A673 (cell line): ENCODE results near the gene MAP3K7CL. TPM values are rescaled to one million over a fixed set of nuclear protein-coding genes. Genes with fewer than 3 reads are reported as not detected.

Experiments
- BruUV-seq: library from RNA; stranded (reverse); fragments of 400-500 nt; replicated peaks from 2 replicates; lab custom pipeline; 2021; lab: Mats Ljungman, UMichigan
- CTCF ChIA-PET: fragments of 300-600 bp; sonication (Branson Sonifier 250); formaldehyde crosslinking; loops from one replicate; lab custom pipeline; 2022; ENCODE audit warnings: antibody characterized with exemption; lab: Charles Lee
- POLR2A ChIA-PET: fragments of 300-600 bp; sonication (Branson Sonifier 250); formaldehyde crosslinking; loops from one replicate; lab custom pipeline; 2022; ENCODE audit warnings: antibody characterized with exemption; ENCODE audit not compliant: low non-redundant PET; lab: Charles Lee
- DNase-seq: peaks from one replicate; pipeline ENCODE4 v3.0.0-alpha.2; 2015; ENCODE audit warnings: low spot score
- H3K27ac ChIP-seq: fragments of 200-600 bp; sonication (generic); 2 replicates; pipeline ENCODE4 v1.5.1; 2016; ENCODE audit warnings: mixed run types, low read depth, mild to moderate bottlenecking, mixed read lengths, antibody characterized with exemption, low read length; ENCODE audit not compliant: poor library complexity, severe bottlenecking
- H3K27me3 ChIP-seq: fragments of 200-600 bp; sonication (generic); replicated peaks from 2 replicates; pipeline ENCODE4 v1.6.1; 2017; ENCODE audit warnings: mixed run types, low read depth, mild to moderate bottlenecking, mixed read lengths, antibody characterized with exemption, low read length; ENCODE audit not compliant: insufficient read depth, poor library complexity
- H3K36me3 ChIP-seq: fragments of 200-600 bp; sonication (generic); 2 replicates; pipeline ENCODE4 v1.6.1; 2016; ENCODE audit warnings: mixed run types, mild to moderate bottlenecking, mixed read lengths, antibody characterized with exemption, low read length; ENCODE audit not compliant: insufficient read depth, poor library complexity, severe bottlenecking
- H3K4me1 ChIP-seq: fragments of 200-600 bp; sonication (generic); 2 replicates; pipeline ENCODE4 v1.6.1; 2017; ENCODE audit warnings: mixed run types, mild to moderate bottlenecking, mixed read lengths, antibody characterized with exemption, low read length; ENCODE audit not compliant: insufficient read depth, poor library complexity, severe bottlenecking
- H3K4me3 ChIP-seq: fragments of 200-600 bp; sonication (generic); 2 replicates; pipeline ENCODE4 v1.5.1; 2016; ENCODE audit warnings: low read depth, mixed run types, mild to moderate bottlenecking, mixed read lengths, low read length; ENCODE audit not compliant: poor library complexity, severe bottlenecking
- H3K9me3 ChIP-seq: fragments of 200-600 bp; sonication (generic); 2 replicates; pipeline ENCODE4 v1.6.1; 2016; ENCODE audit warnings: mixed run types, low read depth, mild to moderate bottlenecking, mixed read lengths, antibody characterized with exemption, low read length; ENCODE audit not compliant: poor library complexity, severe bottlenecking
- CTCF ChIP-seq: fragments of 300-800, 200-600 bp; sonication (generic); conservative IDR thresholded peaks from 2 replicates; pipeline ENCODE4 v1.5.1; 2017; ENCODE audit warnings: low read depth, mild to moderate bottlenecking, antibody characterized with exemption, low read length, moderate library complexity, mixed read lengths
- EZH2 ChIP-seq: fragments of 200-600 bp; sonication (generic); IDR thresholded peaks from 2 replicates; pipeline ENCODE4 v1.6.1; 2017; ENCODE audit warnings: borderline replicate concordance, low read depth, mild to moderate bottlenecking, mixed read lengths, antibody characterized with exemption, low read length; ENCODE audit not compliant: poor library complexity, severe bottlenecking
- intact Hi-C: fragments of 100-400 bp; cut with micrococcal nuclease; formaldehyde crosslinking; loops from one replicate; pipeline ENCODE4 v1.10.0; 2022; ENCODE audit not compliant: unreplicated experiment
- total RNA-seq: library from RNA; stranded (reverse); gene quantifications from 2 replicates; pipeline ENCODE4 v1.2.3, GENCODE V29; 2021

The MAP3K7CL gene
- total RNA-seq, 1 experiment from 2014 or later: 2.2 TPM

GRCh38 chr21:29163341-29164115, 33.1 kb downstream of the MAP3K7CL start:
- H3K9me3 ChIP-seq: no peaks in the 10 kb centered on the region
- H3K36me3 ChIP-seq: no peaks in the 10 kb centered on the region
- H3K27ac ChIP-seq: peak overlapping the region; percentile 47
- ChIA-PET CTCF (interaction anchor here (0.6 to 2.8 kb wide), 5 partner anchors 11 to 213 kb away, joined by 3 to 11 read pairs (median 8); no protein-coding TSS in a partner anchor), POLR2A (interaction anchor here (0.6 kb wide), 1 partner anchor 39 kb away, joined by 3 read pairs; no protein-coding TSS in a partner anchor)
- no peaks in the 10 kb centered on the region for H3K27me3 ChIP-seq
- intact Hi-C loops: loop anchor here (1.0 to 5.0 kb wide), 4 partner anchors 71 to 209 kb away; partner anchors contain the start of gene BACH1
- no peak overlapping the region for H3K4me3 ChIP-seq
- TF ChIP-seq EZH2 (no peak), CTCF (no peak)
- DNase-seq: peak; percentile 43
- peaks cover 12% of the 10 kb centered on the region for H3K4me1 ChIP-seq
- no TSS peak for BruUV-seq

- TF ChIP-seq EZH2: no peak
- TF ChIP-seq CTCF: peak; percentile 86
- no peak overlapping the region for H3K27ac ChIP-seq
- H3K27me3 ChIP-seq: no peaks in the 10 kb centered on the region
- intact Hi-C loops: loop anchor here (1.0 to 5.0 kb wide), 4 partner anchors 72 to 208 kb away; partner anchors contain the start of gene BACH1
- POLR2A ChIA-PET: no interaction called here
- no peaks in the 10 kb centered on the region for H3K9me3 ChIP-seq
- peak; percentile 88 for DNase-seq
- peaks cover 12% of the 10 kb centered on the region for H3K4me1 ChIP-seq
- BruUV-seq: no TSS peak
- CTCF ChIA-PET: interaction anchor here (0.6 to 2.8 kb wide), 7 partner anchors 10 to 212 kb away, joined by 3 to 11 read pairs (median 7); partner anchors contain the start of gene BACH1
- H3K36me3 ChIP-seq: no peaks in the 10 kb centered on the region
- no peak overlapping the region for H3K4me3 ChIP-seq
These were observed 34.0 kb downstream of the MAP3K7CL start for GRCh38 chr21:29164323-29164942.

GRCh38 chr21:29166323-29166722, 35.9 kb downstream of the MAP3K7CL start:
- DNase-seq: no peak
- Histone ChIP-seq H3K4me3 (no peak overlapping the region), H3K36me3 (no peaks in the 10 kb centered on the region), H3K9me3 (no peaks in the 10 kb centered on the region), H3K27me3 (no peaks in the 10 kb centered on the region), H3K27ac (no peak overlapping the region), H3K4me1 (peaks cover 12% of the 10 kb centered on the region)
- ChIA-PET POLR2A (no interaction called here), CTCF (no interaction called here)
- TF ChIP-seq EZH2 (no peak), CTCF (no peak)
- intact Hi-C loops: no loop called here
- BruUV-seq: no TSS peak
